HG03521 (cell line): ENCODE results near the gene TJP3.
"Not testable (repeated sequence)": the region's sequence is repeated elsewhere in the genome, so short reads cannot be mapped to it uniquely, and the experiment has no call there.

Experiments
- ATAC-seq: cut with Tn5 transposase; IDR thresholded peaks from one replicate; pipeline ENCODE4 v1.9.1; 2021; ENCODE audit warnings: mild to moderate bottlenecking, moderate library complexity; ENCODE audit not compliant: unreplicated experiment

The TJP3 gene

GRCh38 chr19:3765757-3766156, 57.6 kb downstream of the TJP3 start:
- not testable (repeated sequence) for ATAC-seq

GRCh38 chr19:3766520-3766919, 58.3 kb downstream of the TJP3 start:
- ATAC-seq: no peak

- ATAC-seq: no peak
Measured at GRCh38 chr19:3767050-3767449, 58.9 kb downstream of the TJP3 start.

DNA sequence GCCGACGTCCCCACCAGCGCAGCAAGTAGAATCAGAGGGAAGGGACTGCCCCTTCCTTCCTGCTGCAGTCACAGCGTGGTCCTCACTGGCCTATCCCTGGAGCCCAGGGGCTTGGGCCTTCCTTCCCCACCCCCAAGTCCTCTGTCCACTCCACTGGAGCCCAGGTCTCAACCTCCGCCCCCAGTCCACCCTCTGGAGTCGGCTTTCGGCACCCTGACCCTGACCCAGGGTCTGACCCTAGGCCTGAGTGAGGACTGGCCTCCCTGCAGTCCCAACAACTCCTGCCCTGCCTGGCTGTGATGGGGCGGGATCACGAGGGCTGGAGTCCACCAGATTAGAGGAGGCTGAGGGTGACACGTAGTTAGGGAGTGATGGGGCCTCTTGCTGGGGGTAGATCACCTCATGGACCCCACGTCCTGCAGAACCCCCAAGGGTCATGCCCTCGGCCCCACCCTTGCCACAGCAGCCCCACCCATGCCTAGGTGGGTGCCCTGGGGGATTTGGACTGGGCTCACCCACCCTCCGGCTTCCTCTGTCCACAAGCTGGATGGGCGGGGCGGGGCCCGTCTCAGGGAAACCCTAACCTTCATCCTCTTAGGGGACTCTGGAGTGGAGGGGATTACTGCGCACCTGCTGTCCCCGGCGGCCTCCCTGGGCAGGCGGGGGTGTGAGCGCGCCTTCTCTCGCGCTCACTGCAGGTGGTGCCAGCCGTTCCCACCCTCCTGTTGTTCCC, 60.0 kb downstream of the TJP3 start:
- no peak for ATAC-seq

DNA sequence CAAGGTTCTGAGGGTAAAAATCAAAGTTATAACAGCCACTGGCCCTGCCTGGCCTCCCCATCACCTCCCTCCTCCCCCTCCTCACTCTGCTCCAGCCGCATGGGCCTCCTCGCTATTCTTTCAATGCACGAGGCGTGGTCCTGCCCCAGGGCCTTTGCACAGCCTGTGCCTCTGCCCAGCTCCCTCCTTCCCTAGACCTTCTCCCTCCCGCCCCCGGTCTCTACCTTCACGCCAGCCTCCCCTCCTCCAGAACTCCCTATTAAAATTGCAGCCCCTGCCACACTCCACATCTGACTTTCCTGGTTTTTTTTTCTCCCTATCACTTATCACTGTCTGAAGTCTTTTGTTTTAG, 60.5 kb downstream of the TJP3 start:
- ATAC-seq: no peak

DNA sequence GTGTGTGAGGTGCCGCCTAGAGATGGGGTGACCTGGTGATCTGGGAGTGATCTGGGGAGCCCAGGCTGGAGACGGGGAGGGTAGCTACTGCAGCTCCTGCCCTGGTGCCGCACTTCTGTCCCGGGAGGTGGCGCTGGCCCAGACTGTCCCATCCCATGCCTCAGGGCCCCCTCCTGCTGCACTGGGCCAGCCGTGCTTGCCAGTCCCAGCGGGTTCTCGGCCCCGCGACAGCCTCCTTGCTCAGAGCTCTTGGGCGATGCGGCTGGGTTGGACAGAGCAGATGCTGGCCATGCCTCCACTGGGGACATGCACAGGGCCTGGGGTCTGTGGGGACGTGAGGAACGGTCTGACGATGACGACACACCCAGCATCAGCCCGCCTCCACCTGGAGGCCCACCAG, 61.3 kb downstream of the TJP3 start:
- ATAC-seq: no peak

DNA sequence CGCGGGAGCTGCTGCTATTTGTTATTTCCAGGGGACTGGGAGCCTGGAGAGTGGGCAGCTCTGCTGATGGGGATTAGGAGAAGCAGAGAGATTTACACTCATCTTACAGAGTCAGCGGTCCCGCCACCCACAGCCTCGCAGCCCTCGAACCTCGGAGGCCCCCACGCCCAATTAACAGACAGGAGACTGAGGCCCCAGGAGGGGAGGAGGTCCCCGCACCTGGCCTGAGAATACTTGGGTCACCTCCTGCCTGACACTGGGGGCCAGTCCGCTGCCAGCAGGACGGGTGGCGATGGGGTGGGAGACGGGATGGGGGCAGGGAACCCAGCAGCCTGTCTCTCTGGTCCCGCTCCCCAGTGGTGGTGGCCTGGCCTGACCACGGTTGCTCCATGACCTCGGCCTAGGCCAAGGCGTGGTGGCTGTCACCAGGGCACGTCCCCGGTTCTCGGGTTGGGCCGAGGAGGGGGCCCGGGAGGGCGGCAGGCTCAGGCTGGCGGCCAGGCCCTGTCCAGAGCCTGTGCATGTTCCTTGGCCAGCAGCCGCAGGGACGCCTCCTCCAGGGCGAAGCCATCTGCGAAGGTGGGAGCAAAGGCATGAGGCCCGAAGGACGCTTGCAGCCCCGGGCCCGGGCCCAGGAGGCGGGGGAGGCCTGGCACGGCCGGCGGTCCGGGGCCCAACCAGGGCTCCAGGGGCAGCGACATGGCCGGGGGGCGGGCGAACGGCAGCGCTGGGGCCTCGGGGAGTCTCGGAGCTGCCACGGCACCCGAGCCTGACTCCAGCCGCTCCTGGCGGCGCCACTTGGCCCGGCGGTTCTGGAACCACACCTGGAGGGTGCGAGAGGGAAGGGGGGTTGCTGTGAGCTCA, 62.2 kb downstream of the TJP3 start:
- ATAC-seq: no peak

DNA sequence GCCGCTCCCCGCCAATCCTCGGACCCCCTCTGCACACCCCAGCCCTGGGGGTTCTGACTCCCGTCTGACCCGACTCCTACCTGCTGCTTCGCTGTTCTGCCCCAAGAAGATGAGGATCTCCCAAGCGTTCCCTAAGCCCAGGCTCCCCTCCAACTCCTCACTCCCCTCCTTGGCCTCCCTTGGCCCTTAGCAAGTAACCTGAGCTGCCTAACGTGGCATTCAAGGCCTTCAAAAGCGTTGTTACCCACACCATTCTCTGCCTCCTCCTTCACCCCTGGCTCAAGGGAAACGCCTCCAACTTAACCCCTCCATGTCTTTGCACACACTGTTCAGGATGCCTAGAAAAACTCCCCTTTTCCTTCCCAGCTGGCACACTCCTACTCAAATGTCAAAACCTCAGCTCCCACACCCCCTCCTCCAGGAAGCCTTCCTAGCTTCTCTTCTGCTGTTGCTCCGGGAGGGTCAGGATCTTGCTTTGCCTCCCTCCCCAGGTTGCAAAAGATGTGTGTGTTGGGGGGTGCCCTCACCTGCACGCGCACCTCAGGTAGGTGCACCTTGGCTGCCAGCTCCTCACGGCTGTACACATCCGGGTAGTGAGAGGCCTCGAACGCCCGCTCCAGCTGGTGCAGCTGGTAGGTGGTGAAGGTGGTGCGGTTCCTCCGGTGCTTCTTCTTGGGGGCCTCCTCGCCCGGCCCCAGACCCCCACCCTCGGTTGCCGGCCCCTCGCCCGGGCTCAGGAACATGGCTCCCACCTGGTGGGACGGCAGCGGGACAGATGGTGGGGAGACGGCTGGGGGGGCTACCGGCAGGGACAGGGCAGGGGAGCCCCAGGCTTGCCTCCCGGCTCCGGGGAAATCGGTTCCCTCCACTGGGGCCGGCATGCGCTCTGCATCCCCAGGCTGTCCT, 63.1 kb downstream of the TJP3 start:
- ATAC-seq: no peak

DNA sequence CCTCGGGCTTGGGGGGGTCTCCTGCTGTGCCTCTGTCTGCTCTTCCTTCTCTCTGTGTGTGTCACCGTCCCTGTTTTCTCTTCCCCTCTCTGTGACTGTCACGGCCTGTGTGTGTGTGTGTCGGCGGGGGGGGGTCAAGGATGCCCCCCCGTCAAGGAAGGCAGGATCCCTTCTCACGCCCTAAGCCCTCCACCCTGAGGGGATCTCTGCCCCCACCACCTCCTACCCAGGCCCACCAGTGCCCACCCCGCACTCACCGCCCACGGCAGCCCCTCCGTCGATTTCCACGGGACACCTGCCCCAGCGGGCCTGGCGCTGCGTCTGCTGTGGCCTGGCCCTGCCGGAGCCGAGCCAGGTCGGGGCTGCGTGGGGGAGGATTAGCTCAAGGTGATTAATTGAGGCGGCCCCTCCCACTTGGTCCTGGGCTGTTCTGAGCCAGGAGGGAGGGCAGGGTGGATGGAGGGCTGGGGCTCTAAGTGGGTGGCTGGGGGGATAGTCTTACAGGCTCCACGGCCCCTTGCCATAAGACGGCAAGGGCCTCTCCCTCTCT, 63.8 kb downstream of the TJP3 start, which contains the start of gene RAX2:
TSS of gene RAX2 (minus strand) at position 323 of the 550 bp plus-strand sequence. CDS start 486 bp downstream, outside the sequence.
- ATAC-seq: no peak

DNA sequence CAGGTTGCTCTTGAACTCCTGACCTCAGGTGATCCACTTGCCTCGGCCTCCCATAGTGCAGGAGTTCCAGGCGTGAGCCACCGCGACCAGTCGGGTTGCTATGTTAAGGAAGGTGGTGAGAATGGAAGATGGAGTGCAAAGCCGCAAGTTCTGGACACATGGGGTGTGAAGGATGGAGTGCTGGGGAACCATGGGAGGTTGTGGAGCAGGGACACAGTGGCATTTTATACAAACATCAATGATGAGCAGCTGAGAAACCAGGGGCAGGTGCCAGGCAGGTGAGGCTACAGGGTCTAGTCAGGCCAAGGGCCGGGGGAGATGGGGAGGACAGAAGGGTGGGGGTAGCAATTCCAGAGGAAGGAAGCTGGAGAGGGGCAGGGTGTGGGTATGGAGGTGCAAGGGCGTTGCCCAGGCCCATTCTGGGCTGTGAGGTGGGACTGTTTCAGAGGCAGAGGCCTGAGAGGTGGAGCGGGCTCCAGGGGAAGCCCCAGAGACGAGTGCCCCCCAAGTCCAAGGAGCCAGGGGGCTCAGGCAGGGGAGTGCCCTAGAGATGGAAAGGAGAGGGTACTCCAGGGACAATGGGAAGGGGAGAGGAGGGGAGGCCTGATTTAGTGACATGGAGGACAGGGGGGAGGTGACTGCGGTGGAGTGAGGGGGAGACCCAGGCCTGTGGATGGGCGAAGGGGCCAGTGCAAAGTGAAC, 65.8 kb downstream of the TJP3 start:
- ATAC-seq: no peak

DNA sequence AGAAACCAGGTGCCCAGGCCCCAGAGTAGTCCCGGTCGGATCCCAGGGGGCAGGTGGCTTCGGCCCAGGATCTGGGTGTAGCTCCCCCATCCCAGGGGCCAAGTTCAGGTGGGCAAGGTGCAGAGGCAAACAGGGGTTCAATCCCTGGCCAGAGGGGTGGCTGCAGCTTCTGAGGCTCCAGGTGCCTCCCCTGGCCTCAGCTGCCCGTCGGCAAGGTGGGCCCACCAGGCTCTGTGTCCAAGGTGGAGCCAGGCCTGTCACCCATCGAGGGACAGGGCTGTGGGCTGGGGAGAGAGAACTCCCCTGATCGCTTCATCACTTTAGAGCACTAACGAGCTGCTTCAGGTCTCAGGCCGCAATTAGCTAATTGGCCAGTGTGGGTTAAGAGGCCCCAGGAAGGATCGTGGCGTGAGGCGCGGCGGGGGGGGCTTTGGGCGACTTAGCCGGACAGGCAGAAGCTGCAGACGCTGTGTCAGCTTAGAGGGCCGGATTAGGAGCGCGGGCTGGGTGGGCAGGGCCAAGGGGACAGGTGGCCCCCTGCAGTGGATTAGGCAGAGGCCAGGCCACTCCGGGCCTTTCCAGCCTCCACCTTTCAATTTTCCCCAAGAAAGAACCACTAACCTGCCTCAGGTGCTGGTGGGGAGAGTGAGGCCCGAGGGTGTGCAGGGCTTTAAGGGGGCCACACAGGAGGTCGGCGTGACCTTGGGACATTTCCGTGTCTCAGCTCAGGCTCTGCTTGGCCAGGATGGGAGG, 66.6 kb downstream of the TJP3 start:
- ATAC-seq: no peak

- ATAC-seq: no peak
Measured at GRCh38 chr19:3775374-3775711, 67.2 kb downstream of the TJP3 start.

- ATAC-seq: no peak
Measured at GRCh38 chr19:3775831-3776230, 67.6 kb downstream of the TJP3 start.

GRCh38 chr19:3776479-3777040, 68.4 kb downstream of the TJP3 start:
- no peak for ATAC-seq

GRCh38 chr19:3778104-3778867, 70.1 kb downstream of the TJP3 start:
- no peak for ATAC-seq

- no peak for ATAC-seq
Measured at GRCh38 chr19:3778899-3779723, 70.9 kb downstream of the TJP3 start.

- no peak for ATAC-seq
Measured at GRCh38 chr19:3780786-3781304, 72.7 kb downstream of the TJP3 start.
